ENCODE results near the gene BTBD10.

GRCh38 chr11:13367115-13367514 is 95.9 kb downstream of the BTBD10 start:
- TF ChIP-seq CTCF (conservative IDR thresholded peaks at IDR 0.05; ENCODE audit: low read depth in 2 of 2) = 0 out of 4 replicates have a peak, but pooled peaks of 1 of the 2 experiments have one; percentile 9
- no peak for TF ChIP-seq REST (IDR thresholded peaks at IDR 0.05; ENCODE audit: unreplicated experiment)
- no peak for TF ChIP-seq POLR2AphosphoS5 (IDR thresholded peaks at IDR 0.05; ENCODE audit: low read depth)
- TF ChIP-seq CREB1 (CRISPR knock-in tag; IDR thresholded peaks at IDR 0.05; ENCODE audit: low read depth) = no peak
- no peak for TF ChIP-seq EZH2 (IDR thresholded peaks at IDR 0.05; ENCODE audit: low read depth, unreplicated experiment)
- no peak for TF ChIP-seq EZH2phosphoT487 (IDR thresholded peaks at IDR 0.05; ENCODE audit: unreplicated experiment)
- no peak for TF ChIP-seq JUNB (IDR thresholded peaks at IDR 0.05; ENCODE audit: unreplicated experiment)
- TF ChIP-seq NANOG (IDR thresholded peaks at IDR 0.05; ENCODE audit: borderline replicate concordance) = no peak
- no peak for TF ChIP-seq ETS1 (IDR thresholded peaks at IDR 0.05)
- TF ChIP-seq ZNF114 (CRISPR knock-in tag; IDR thresholded peaks at IDR 0.05) = no peak
- TF ChIP-seq ZNF331 (CRISPR knock-in tag; IDR thresholded peaks at IDR 0.05; ENCODE audit: low read depth) = no peak
